HepG2 (cell line): Measurements from ENCODE around the gene CNNM2.

ENCODE experiments used
- ATF2 ChIP-seq: sonication (generic); formaldehyde crosslinking; IDR thresholded peaks from 2 replicates; pipeline ENCODE4 v1.4.0; 2020; ENCODE audit warnings: missing genetic modification reagents
- BRCA1 ChIP-seq: sonication (generic); formaldehyde crosslinking; IDR thresholded peaks from 2 replicates; pipeline ENCODE4 v1.4.0; 2020; ENCODE audit warnings: missing genetic modification reagents
- CTCF ChIP-seq: sonication (generic); formaldehyde crosslinking; IDR thresholded peaks from 2 replicates; pipeline ENCODE4 v1.5.0; 2020; ENCODE audit warnings: mild to moderate bottlenecking, missing genetic modification reagents, moderate library complexity
- MAFF ChIP-seq: IDR thresholded peaks from 2 replicates; pipeline ENCODE4 v1.6.1; 2011; ENCODE audit warnings: low read depth, low read length, improper control_type of control experiment
- MXD4 ChIP-seq: IDR thresholded peaks from 2 replicates; pipeline ENCODE4 v1.6.1; 2016; ENCODE audit warnings: mild to moderate bottlenecking, missing biosample characterization, missing genetic modification reagents
- PHB2 ChIP-seq: fragments of 450-650 bp; IDR thresholded peaks from 2 replicates; pipeline ENCODE4 v1.6.1; 2018; ENCODE audit not compliant: partially characterized antibody
- POGK ChIP-seq: sonication (generic); formaldehyde crosslinking; conservative IDR thresholded peaks from 2 replicates; pipeline ENCODE4 v1.8.0; 2022; ENCODE audit warnings: mild to moderate bottlenecking, moderate library complexity, missing genetic modification reagents
- SUZ12 ChIP-seq: fragments of 150-350 bp; IDR thresholded peaks from 2 replicates; pipeline ENCODE4 v1.6.1; 2014; ENCODE audit warnings: low read depth, low read length
- TF ChIP-seq, protein P1 (sequence below): sonication (generic); formaldehyde crosslinking; IDR thresholded peaks from 2 replicates; pipeline ENCODE4 v1.8.0; 2022; ENCODE audit warnings: mild to moderate bottlenecking, missing genetic modification reagents, moderate library complexity
- TF ChIP-seq, protein P2 (sequence below): IDR thresholded peaks from 2 replicates; pipeline ENCODE4 v1.6.1; 2016

DNA sequence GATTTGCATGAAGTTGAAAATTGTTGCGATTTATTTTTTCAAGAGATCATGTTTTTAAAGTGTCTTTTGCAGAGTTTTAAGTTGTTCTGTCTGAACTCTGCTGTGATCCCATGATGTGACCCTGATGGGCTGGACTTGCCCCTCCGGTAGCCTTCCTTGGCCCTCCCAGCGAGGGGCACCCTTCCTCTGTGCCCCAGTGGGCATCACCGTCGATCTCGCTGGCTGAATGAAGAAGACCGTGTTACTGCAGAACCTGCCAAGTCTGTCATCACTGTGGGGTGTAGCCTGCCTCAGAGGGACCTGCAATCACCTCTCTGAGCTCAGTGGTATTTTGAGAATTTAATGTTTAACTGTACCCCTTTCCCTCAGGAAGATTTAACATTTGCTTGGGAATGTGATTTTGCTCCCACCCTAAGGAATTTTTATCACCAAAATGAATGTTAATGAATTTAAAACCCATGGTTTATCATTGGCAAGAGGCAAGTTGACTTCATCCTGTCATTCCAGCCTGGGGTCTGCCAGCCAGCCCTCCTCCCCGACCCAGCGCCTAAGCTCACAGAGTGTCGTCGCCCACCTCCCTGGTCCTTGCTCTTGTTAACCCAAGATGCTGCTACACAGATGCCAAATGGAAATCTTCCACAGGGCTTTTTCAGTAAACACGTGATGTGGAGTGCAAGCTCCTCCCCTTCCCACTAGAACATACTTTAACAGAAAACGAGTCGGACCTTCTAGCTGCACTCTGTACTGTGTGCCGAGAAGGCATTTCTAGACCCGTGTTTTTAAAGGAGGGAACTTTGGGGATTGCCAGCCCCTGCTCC lies 159.6 kb downstream of the CNNM2 start:
- TF ChIP-seq CTCF (CRISPR knock-in tag) (no peak), MXD4 (CRISPR knock-in tag) (no peak), SUZ12 (no peak), POGK (CRISPR knock-in tag) (no peak), BRCA1 (CRISPR knock-in tag) (no peak), ATF2 (no peak), PHB2 (no peak), MAFF (no peak)
- TF ChIP-seq, protein P1, sequence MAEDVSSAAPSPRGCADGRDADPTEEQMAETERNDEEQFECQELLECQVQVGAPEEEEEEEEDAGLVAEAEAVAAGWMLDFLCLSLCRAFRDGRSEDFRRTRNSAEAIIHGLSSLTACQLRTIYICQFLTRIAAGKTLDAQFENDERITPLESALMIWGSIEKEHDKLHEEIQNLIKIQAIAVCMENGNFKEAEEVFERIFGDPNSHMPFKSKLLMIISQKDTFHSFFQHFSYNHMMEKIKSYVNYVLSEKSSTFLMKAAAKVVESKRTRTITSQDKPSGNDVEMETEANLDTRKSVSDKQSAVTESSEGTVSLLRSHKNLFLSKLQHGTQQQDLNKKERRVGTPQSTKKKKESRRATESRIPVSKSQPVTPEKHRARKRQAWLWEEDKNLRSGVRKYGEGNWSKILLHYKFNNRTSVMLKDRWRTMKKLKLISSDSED (CRISPR knock-in tag) = no peak
- TF ChIP-seq, protein P2, sequence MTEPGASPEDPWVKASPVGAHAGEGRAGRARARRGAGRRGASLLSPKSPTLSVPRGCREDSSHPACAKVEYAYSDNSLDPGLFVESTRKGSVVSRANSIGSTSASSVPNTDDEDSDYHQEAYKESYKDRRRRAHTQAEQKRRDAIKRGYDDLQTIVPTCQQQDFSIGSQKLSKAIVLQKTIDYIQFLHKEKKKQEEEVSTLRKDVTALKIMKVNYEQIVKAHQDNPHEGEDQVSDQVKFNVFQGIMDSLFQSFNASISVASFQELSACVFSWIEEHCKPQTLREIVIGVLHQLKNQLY (CRISPR knock-in tag) = no peak
